ENCODE data around the gene FCN1. TPM values are rescaled to one million over a fixed set of nuclear protein-coding genes. Genes with fewer than 3 reads are reported as not detected.

Gene FCN1
- total RNA-seq, 3 donors from 2014 or later (not counting 1 experiment from before 2014, with no cell fraction given) = 22.7 to 70.3 (median 26.9) TPM

- no peak overlapping the region for H3K27ac ChIP-seq (ENCODE audit: low read length)
- Mint-ChIP-seq H3K9me3 (no peaks in the 10 kb centered on the region), H3K4me3 (no peak overlapping the region), H3K36me3 (no peaks in the 10 kb centered on the region), H3K27me3 (ENCODE audit: low read depth in 2 of 2) (no peaks in the 10 kb centered on the region), H3K4me1 (no peaks in the 10 kb centered on the region), H3K27ac (no peak overlapping the region)
- H3K4me1 ChIP-seq (ENCODE audit: control insufficient read depth, insufficient read depth, low read length) = no peaks in the 10 kb centered on the region
- H3K9me3 ChIP-seq (ENCODE audit: control insufficient read depth, insufficient read depth, low read length) = no peaks in the 10 kb centered on the region
- H3K36me3 ChIP-seq (ENCODE audit: control insufficient read depth, insufficient read depth, low read length) = no peaks in the 10 kb centered on the region
- H3K4me3 ChIP-seq (ENCODE audit: low read length) = no peak overlapping the region
- intact Hi-C loops (cut with micrococcal nuclease) = no loop called here
- ATAC-seq = no peak
- no peaks in the 10 kb centered on the region for H3K27me3 ChIP-seq (ENCODE audit: control insufficient read depth, insufficient read depth, low read length)
- no peak for TF ChIP-seq CTCF (IDR thresholded peaks at IDR 0.05)
- DNase-seq = no peak
- WGBS (ENCODE audit: insufficient coverage) = 93% methylated on average over 1 of the region's 1 CpG
These were observed 34.3 kb upstream of the FCN1 start for GRCh38 chr9:134951994-134952393.

GRCh38 chr9:134951461-134951860, 33.7 kb upstream of the FCN1 start:
- Mint-ChIP-seq H3K9me3 (no peaks in the 10 kb centered on the region), H3K4me1 (no peaks in the 10 kb centered on the region), H3K27ac (no peak overlapping the region), H3K36me3 (no peaks in the 10 kb centered on the region), H3K27me3 (ENCODE audit: low read depth in 2 of 2) (no peaks in the 10 kb centered on the region), H3K4me3 (no peak overlapping the region)
- ATAC-seq (no peak), DNase-seq (no peak)
- intact Hi-C loops (cut with micrococcal nuclease) = no loop called here
- Histone ChIP-seq H3K36me3 (ENCODE audit: control insufficient read depth, insufficient read depth, low read length) (no peaks in the 10 kb centered on the region), H3K4me3 (ENCODE audit: low read length) (no peak overlapping the region), H3K27me3 (ENCODE audit: control insufficient read depth, insufficient read depth, low read length) (no peaks in the 10 kb centered on the region), H3K27ac (ENCODE audit: low read length) (no peak overlapping the region), H3K9me3 (ENCODE audit: control insufficient read depth, insufficient read depth, low read length) (no peaks in the 10 kb centered on the region), H3K4me1 (ENCODE audit: control insufficient read depth, insufficient read depth, low read length) (no peaks in the 10 kb centered on the region)
- 90% methylated on average over 11 of the region's 11 CpGs for WGBS (ENCODE audit: insufficient coverage)
- no peak for TF ChIP-seq CTCF (IDR thresholded peaks at IDR 0.05)

GRCh38 chr9:134950386-134951210, 32.9 kb upstream of the FCN1 start:
- H3K4me3 ChIP-seq (ENCODE audit: low read length) = no peak overlapping the region
- WGBS (ENCODE audit: insufficient coverage) = 90% methylated on average over 21 of the region's 21 CpGs
- no peaks in the 10 kb centered on the region for H3K9me3 ChIP-seq (ENCODE audit: control insufficient read depth, insufficient read depth, low read length)
- H3K36me3 ChIP-seq (ENCODE audit: control insufficient read depth, insufficient read depth, low read length) = no peaks in the 10 kb centered on the region
- no peaks in the 10 kb centered on the region for H3K4me1 ChIP-seq (ENCODE audit: control insufficient read depth, insufficient read depth, low read length)
- H3K27me3 ChIP-seq (ENCODE audit: control insufficient read depth, insufficient read depth, low read length) = no peaks in the 10 kb centered on the region
- no peak overlapping the region for H3K27ac ChIP-seq (ENCODE audit: low read length)
- Mint-ChIP-seq H3K9me3 (no peaks in the 10 kb centered on the region), H3K27me3 (ENCODE audit: low read depth in 2 of 2) (no peaks in the 10 kb centered on the region), H3K4me3 (no peak overlapping the region), H3K36me3 (no peaks in the 10 kb centered on the region), H3K4me1 (no peaks in the 10 kb centered on the region), H3K27ac (no peak overlapping the region)
- intact Hi-C loops (cut with micrococcal nuclease) = no loop called here
- ATAC-seq = no peak
- TF ChIP-seq CTCF (IDR thresholded peaks at IDR 0.05) = no peak
- DNase-seq = no peak
